COR-L47 (cell line): ENCODE results near the gene CLIC3.
"Not testable (repeated sequence)": the region's sequence is repeated elsewhere in the genome, so short reads cannot be mapped to it uniquely, and the experiment has no call there.

Source experiments
- DNase-seq: peaks from one replicate; lab custom pipeline; 2025; lab: John Stamatoyannopoulos, UW

The CLIC3 gene, protein sequence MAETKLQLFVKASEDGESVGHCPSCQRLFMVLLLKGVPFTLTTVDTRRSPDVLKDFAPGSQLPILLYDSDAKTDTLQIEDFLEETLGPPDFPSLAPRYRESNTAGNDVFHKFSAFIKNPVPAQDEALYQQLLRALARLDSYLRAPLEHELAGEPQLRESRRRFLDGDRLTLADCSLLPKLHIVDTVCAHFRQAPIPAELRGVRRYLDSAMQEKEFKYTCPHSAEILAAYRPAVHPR

GRCh38 chr9:136996361-136997292, at the start of gene CLIC3:
TSS of gene CLIC3 (minus strand) at chr9:136996568. CDS start at chr9:136996543, 25 bp downstream.
- DNase-seq: peak; percentile 46

DNA sequence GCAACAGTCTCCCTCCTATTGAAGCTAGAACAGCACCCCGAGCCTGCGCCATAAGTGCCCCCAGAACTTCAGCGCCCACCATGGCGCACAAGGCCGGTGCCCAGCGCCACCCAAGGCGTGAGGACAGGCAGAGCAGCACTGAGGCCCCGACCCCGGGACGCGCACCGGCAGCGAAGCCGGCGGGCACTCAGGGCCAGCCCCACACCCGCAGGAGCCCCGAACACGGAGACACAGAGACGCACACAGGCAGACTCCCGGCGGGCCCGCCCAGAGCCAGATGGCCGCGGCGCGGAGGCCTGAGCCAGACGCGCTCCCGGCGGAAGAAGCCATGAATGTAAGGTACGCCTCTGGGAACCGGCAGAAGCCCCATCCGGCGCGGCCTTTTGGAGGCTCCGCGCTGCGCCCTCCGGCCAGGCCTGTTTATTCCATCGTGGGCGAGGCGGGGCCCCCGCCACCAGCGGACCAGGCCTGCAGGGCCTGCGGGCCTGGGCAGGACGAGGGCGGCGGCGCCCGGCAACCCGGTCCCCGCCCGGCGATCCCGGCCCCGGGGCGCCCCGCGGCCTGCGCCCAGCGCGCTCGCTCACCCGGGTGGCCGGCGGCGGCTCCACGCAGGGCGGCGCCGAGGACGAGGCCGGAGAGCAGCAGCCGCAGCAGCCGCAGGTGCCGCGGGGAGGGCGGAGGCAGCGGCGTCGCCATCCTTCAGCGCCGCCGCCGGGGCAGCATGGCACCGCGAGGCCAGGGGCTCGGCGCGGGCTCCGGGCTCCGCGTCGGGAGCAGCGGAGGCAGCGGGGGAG, 49.1 kb upstream of the CLIC3 start:
- no peak for DNase-seq

DNA sequence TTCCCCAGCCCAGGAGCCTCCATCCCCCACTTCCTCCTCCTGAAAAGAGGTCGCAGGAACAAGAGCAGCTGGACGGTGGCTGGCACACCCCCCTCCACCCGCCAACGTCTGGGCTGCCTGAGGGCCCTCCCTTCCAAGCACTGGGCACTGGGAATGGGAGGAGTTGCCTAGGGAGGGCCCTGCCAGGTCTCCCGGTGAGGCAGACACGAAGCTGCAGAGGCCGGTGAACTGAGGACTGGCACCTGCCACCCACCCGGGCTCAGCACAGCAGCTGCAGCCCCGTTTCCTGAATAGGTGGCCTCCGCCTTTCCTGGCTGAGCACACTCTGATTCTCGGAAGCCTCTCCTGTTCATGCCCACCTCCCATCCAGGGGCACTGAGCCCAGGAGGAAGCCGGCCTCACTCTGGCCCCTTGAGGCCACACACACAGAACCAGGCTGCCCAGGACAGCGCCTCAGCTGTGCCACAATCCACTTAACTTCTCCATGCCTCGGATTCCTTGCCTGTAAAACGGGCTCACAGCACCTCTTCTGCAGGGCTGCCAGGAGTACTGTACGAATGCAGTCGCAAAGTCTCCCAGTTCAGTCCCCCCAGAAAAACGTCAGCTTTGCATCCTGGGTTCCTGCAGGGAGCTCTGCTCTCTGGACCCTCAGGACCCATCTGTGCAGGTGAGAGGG, 48.3 kb upstream of the CLIC3 start:
- peak; percentile 75 for DNase-seq

DNA sequence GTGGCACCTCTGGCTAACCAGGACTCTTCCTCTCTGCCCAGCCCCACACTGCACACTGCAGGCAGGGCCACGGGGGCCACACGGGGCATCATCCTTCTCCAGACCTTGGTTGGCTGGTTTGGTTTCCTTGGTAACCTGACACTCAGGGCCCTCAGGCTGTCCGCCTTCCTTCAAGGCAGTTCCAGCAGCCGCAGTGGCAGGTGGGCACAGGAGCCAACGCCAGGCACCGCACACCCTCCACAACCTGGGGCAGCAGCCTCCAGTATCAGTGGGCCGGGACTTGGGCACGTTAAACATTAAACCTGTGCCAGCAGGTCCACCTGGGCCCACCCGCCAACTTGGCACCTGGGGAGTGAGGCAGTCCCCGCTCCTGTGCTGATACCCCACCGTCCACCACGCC, 47.7 kb upstream of the CLIC3 start:
- no peak for DNase-seq

DNA sequence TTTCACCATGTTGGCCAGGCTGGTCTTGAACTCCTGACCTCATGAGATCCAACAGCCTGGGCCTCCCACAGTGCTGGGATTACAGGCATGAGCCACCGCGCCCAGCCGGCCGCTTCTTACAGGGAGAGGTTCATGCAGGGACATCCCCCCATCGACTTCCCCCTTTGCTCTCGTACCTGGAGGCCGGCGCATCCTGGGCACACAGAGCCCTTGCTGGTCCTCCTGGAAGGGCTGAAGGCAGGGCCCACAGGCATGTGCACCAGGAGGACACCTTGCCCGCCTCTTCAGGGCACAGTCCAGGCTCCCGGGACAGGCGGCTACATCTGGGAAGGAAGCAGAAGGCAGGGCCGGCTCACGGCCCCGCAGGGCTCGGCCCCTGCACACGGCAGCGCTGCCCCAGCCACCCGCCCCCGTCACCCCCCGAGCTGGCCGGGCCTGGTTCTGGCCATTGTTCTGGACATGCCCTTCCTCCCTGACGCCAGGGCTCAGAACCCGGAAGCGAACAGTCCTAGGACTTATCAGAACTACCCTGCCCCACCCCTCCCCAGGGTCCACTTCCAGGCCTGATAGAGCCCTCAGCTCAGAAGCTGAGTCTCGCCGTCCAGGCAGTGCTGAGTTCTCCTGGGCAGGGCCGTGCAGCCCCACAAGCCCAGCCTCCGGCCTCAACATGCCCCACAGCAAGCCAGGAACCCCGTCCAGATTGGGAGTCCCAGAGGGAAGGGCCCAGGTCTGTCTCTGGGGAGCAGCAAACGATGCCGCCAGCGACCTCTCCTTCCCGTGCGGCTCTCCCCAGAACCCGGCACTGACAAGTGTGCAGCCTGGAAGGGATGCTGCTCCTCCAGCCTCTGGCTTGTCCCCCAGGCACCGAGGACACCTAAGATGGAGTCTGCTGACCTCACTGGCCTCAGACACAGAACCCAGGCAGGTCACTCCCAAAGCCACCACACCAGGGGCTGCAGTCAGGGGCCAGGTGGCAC, 46.7 kb upstream of the CLIC3 start:
- DNase-seq: no peak

- DNase-seq: no peak
These were observed 44.8 kb upstream of the CLIC3 start for GRCh38 chr9:137041124-137041523.

DNA sequence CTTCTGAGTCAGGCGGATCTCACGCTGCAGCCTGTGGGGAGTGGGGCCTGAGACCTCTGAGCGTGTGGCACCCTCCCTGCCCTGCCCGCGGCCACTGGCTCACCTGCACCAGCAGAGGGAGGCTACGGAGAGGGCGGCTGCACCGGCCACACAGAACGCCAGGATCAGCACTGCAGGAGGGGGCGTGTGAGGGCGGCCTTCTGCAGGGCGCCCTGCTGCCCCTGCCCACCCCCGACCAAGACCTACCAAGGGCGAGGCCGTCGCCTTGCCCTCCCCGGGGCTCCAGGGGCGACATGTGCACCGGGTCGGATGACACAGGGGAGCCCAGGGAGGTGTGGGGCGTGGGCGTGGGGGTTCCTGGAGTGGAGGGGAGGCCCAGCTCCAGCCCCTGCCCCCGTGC, 44.2 kb upstream of the CLIC3 start:
- no peak for DNase-seq

- DNase-seq: no peak
These were observed 43.4 kb upstream of the CLIC3 start for GRCh38 chr9:137039611-137040366.

DNA sequence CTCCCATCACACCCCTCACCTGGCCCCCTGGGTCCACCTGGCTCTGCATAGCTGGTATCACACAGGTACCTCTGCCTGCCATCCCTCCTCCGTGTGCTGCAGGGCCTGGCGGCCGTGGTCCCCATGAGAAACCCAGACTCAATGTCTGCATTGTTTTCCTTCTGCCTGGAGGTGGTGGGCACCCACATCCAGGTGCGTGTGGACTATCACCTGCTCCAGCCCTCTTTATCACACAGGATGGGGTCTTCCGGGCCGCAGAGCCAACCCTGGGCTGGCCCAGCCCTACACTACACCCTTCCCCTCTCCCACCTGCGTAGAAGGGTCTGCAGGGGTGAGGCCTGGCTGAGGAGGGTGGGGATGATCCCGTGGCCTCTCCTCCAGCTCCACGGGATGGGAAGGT, 42.5 kb upstream of the CLIC3 start:
- no peak for DNase-seq

- no peak for DNase-seq
These were observed 41.1 kb upstream of the CLIC3 start for GRCh38 chr9:137037483-137037882.

- no peak for DNase-seq
These were observed 40.7 kb upstream of the CLIC3 start for GRCh38 chr9:137037035-137037434.

DNA sequence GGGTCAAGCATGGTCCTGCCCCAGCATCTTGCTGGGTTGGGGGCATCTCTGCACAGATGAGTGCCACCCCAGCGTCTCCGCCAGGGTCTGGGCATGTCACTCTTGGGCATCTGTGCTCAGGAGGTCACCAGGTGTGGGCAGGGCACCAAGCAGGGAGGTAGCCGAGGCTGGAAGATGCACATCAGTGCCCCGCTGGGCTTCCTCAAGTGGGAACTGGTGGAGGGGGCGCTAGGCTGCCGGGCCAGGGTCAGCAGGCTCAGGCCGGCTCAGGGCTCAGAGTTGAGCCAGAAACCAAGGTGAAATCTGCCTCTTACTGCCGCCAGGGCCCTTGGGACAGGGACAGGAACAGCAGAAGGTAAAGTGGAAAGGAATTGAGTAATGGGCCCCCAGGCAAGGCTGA, 39.6 kb upstream of the CLIC3 start:
- no peak for DNase-seq

DNA sequence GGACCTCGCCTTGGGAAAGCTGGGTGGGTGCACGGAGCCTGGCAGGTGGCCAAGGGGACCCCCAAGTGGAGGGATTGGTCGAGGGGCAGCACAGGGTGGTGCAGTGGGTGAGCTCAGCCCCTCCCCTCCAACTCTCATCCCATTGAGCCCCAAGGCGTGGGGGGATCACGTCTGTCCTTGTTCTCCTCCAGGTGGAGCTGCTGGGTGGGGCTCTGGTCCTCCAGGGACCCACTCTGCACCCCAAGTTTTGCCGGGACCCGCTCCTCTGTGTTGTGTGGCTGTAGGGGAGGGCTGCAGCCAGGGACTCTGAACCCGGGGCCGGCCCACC, 39.1 kb upstream of the CLIC3 start:
- no peak for DNase-seq

DNA sequence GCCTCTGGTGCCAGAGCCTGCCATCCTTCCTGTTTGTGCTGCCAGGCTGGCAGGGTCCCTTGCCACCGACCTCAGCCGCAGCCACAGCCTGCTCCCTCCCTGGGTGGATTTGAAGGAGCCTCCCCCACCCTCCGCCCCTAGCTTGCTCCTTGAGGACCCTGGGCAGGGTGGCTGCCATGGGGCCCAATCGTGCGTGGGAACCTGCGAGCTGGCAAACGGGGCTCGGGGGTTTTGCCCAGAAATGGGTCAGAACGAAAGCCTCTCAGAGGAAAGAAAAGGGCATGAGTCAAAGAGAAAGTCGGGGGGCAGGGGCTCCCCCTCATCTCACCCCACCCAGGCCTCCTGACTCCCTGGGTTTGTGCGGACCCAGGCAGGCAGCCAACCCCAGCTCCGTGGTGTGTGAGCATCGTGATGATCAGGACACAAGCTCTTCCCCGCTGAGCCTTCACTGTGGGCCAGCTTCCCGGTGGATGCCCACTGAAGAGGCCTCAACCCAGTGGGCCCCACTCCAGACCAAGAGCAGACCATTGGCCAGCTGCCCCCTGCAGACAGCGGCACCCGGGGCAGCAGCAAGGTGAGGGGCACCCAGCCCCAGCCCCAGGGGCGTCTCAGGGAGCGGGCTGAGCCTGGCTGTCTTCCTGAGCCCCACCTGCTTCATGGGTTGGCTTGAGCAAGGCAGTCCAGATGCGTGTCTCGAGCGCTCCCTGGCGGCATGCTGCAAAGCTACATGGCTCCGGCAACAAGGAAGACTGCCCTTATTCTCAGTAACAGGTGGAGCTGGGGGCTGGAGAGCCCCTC, 38.5 kb upstream of the CLIC3 start:
- peak; percentile 86 for DNase-seq

- no peak for DNase-seq
These were observed 37.8 kb upstream of the CLIC3 start for GRCh38 chr9:137034039-137034708.

- DNase-seq: not testable (repeated sequence)
These were observed 37.1 kb upstream of the CLIC3 start for GRCh38 chr9:137033481-137033880.

GRCh38 chr9:137032858-137033257, 36.5 kb upstream of the CLIC3 start:
- no peak for DNase-seq

- DNase-seq: no peak
These were observed 35.7 kb upstream of the CLIC3 start, which contains the start of gene FUT7 for GRCh38 chr9:137031904-137032640. TSS of gene FUT7 (minus strand) at chr9:137032088. CDS start at chr9:137031991, 97 bp downstream.
